OCI-LY7 (cell line): ENCODE results near the gene CNOT1. TPM values are rescaled to one million over a fixed set of nuclear protein-coding genes. Genes with fewer than 3 reads are reported as not detected.
A peak's percentile ranks its signal among the peaks of the same experiment; 100 is the strongest.

Experiments used
- BruUV-seq: library from RNA; stranded (reverse); fragments of 400-500 nt; replicated peaks from 2 replicates; lab custom pipeline; 2021; lab: Mats Ljungman, UMichigan
- CTCF ChIA-PET: fragments of 300-600 bp; sonication (Branson Sonifier 250); formaldehyde crosslinking; loops from one replicate; lab custom pipeline; 2022; ENCODE audit warnings: antibody characterized with exemption; ENCODE audit not compliant: unreplicated experiment; lab: Charles Lee
- POLR2A ChIA-PET: fragments of 300-600 bp; sonication (Branson Sonifier 250); formaldehyde crosslinking; loops from one replicate; lab custom pipeline; 2022; ENCODE audit warnings: antibody characterized with exemption; lab: Charles Lee
- DNase-seq: peaks from one replicate; pipeline ENCODE4 v3.0.0-alpha.2; 2015; ENCODE audit warnings: low spot score
- H2AFZ ChIP-seq: fragments of 200-600 bp; sonication (generic), shearing (Covaris generic); 2 replicates; pipeline ENCODE4 v1.6.1; 2014; ENCODE audit warnings: mild to moderate bottlenecking, antibody characterized with exemption, low read length, moderate library complexity
- H3K27ac ChIP-seq: fragments of 200-600 bp; sonication (generic); 2 replicates; pipeline ENCODE4 v1.5.1; 2014; ENCODE audit warnings: mixed run types, low read depth, mild to moderate bottlenecking, moderate library complexity, low read length, inconsistent platforms; ENCODE audit not compliant: poor library complexity, severe bottlenecking
- H3K36me3 ChIP-seq: fragments of 200-600 bp; sonication (generic); 2 replicates; pipeline ENCODE4 v1.6.1; 2014; ENCODE audit warnings: mild to moderate bottlenecking, antibody characterized with exemption, low read length, moderate library complexity, mixed read lengths; ENCODE audit not compliant: insufficient read depth
- H3K4me1 ChIP-seq: fragments of 200-600 bp; sonication (generic); 2 replicates; pipeline ENCODE4 v1.5.1; 2014; ENCODE audit warnings: mild to moderate bottlenecking, low read length; ENCODE audit not compliant: insufficient read depth, poor library complexity, severe bottlenecking
- H3K4me2 ChIP-seq: fragments of 200-600 bp; sonication (generic); 2 replicates; pipeline ENCODE4 v1.6.1; 2014; ENCODE audit warnings: mild to moderate bottlenecking, low read length
- H3K4me3 ChIP-seq: fragments of 200-600 bp; sonication (generic); 2 replicates; pipeline ENCODE4 v1.5.1; 2014; ENCODE audit warnings: mild to moderate bottlenecking, low read depth, low read length; ENCODE audit not compliant: poor library complexity, severe bottlenecking
- H3K79me2 ChIP-seq: fragments of 200-600 bp; sonication (generic); 2 replicates; pipeline ENCODE4 v1.6.1; 2016; ENCODE audit warnings: low read depth, mild to moderate bottlenecking, low read length, moderate library complexity, mixed read lengths; ENCODE audit not compliant: insufficient read depth
- H3K9me2 ChIP-seq: fragments of 200-600 bp; sonication (generic); 2 replicates; pipeline ENCODE4 v1.6.1; 2016; ENCODE audit warnings: mild to moderate bottlenecking, low read length, mixed read lengths; ENCODE audit not compliant: insufficient read depth
- H3K9me3 ChIP-seq: fragments of 200-600 bp; sonication (generic); 2 replicates; pipeline ENCODE4 v1.6.1; 2014; ENCODE audit warnings: mild to moderate bottlenecking, mixed run types, low read length, mixed read lengths
- H4K20me1 ChIP-seq: fragments of 200-600 bp; sonication (generic); 2 replicates; pipeline ENCODE4 v1.6.1; 2014; ENCODE audit warnings: mild to moderate bottlenecking, antibody characterized with exemption, low read length, moderate library complexity, mixed read lengths; ENCODE audit not compliant: insufficient read depth
- EZH2phosphoT487 ChIP-seq: fragments of 200-600 bp; sonication (generic); IDR thresholded peaks from 2 replicates; pipeline ENCODE4 v1.6.1; 2018; ENCODE audit warnings: low read depth, borderline replicate concordance, mild to moderate bottlenecking, mixed run types, antibody characterized with exemption, low read length, moderate library complexity, mixed read lengths
- intact Hi-C: fragments of 100-400 bp; cut with micrococcal nuclease; formaldehyde crosslinking; loops from one replicate; pipeline ENCODE4 v1.10.0; 2022; ENCODE audit not compliant: unreplicated experiment
- small RNA-seq: library from RNA; depleted of rRNA; stranded (forward); fragments of <200 nt; gene quantifications from one replicate; pipeline ENCODE3, GENCODE V24; 2014
- total RNA-seq, 2 experiments: library from RNA; depleted of rRNA in 1 of 2; stranded (reverse); fragments of >200 nt in 1 of 2; shearing (Covaris generic) in 1 of 2; gene quantifications; 2 replicates each; pipeline ENCODE4 v1.2.3, GENCODE V29; 2014 to 2022
- TF ChIP-seq, protein P1 (sequence below): fragments of 200-600 bp; sonication (generic); conservative IDR thresholded peaks from 2 replicates; pipeline ENCODE4 v1.5.1; 2014; ENCODE audit warnings: mild to moderate bottlenecking, antibody characterized with exemption, low read length, moderate library complexity, mixed read lengths

Gene CNOT1
- total RNA-seq, 2 experiments from 2014 or later = 230 to 288 TPM

- Histone ChIP-seq H3K36me3 (no peaks in the 10 kb centered on the region), H3K79me2 (no peaks in the 10 kb centered on the region), H2AFZ (no peak overlapping the region), H3K9me2 (no peaks in the 10 kb centered on the region), H3K4me2 (no peak overlapping the region), H3K9me3 (no peaks in the 10 kb centered on the region), H3K4me1 (peaks cover 39% of the 10 kb centered on the region), H3K27ac (no peak overlapping the region), H4K20me1 (no peaks in the 10 kb centered on the region), H3K4me3 (no peak overlapping the region)
- BruUV-seq = no TSS peak
- DNase-seq = no peak
- ChIA-PET CTCF (no interaction called here), POLR2A (interaction anchor here (1.2 to 1.4 kb wide), 2 partner anchors 56 to 135 kb away, joined by 3 to 9 read pairs; no protein-coding TSS in a partner anchor)
- intact Hi-C loops = loop anchor here (5.0 kb wide), 1 partner anchor 55 kb away; no protein-coding TSS in a partner anchor
- TF ChIP-seq EZH2phosphoT487 = no peak
- TF ChIP-seq, protein P1, sequence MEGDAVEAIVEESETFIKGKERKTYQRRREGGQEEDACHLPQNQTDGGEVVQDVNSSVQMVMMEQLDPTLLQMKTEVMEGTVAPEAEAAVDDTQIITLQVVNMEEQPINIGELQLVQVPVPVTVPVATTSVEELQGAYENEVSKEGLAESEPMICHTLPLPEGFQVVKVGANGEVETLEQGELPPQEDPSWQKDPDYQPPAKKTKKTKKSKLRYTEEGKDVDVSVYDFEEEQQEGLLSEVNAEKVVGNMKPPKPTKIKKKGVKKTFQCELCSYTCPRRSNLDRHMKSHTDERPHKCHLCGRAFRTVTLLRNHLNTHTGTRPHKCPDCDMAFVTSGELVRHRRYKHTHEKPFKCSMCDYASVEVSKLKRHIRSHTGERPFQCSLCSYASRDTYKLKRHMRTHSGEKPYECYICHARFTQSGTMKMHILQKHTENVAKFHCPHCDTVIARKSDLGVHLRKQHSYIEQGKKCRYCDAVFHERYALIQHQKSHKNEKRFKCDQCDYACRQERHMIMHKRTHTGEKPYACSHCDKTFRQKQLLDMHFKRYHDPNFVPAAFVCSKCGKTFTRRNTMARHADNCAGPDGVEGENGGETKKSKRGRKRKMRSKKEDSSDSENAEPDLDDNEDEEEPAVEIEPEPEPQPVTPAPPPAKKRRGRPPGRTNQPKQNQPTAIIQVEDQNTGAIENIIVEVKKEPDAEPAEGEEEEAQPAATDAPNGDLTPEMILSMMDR = no peak
Observed at GRCh38 chr16:58472266-58472665, 157.4 kb downstream of the CNOT1 start.

- intact Hi-C loops = loop anchor here (5.0 kb wide), 1 partner anchor 54 kb away; no protein-coding TSS in a partner anchor
- Histone ChIP-seq H3K4me3 (no peak overlapping the region), H3K4me2 (peak overlapping the region; percentile 34), H3K79me2 (no peaks in the 10 kb centered on the region), H2AFZ (peak overlapping the region; percentile 14; the same call in 1 of the 2 replicates), H4K20me1 (no peaks in the 10 kb centered on the region), H3K9me2 (no peaks in the 10 kb centered on the region), H3K9me3 (no peaks in the 10 kb centered on the region), H3K36me3 (no peaks in the 10 kb centered on the region), H3K27ac (no peak overlapping the region), H3K4me1 (peaks cover 39% of the 10 kb centered on the region)
- CTCF ChIA-PET = interaction anchor here (0.5 kb wide), 1 partner anchor 117 kb away, joined by 3 read pairs; no protein-coding TSS in a partner anchor
- TF ChIP-seq EZH2phosphoT487 = no peak
- TF ChIP-seq, protein P1 = no peak
- POLR2A ChIA-PET = interaction anchor here (0.6 to 1.2 kb wide), 9 partner anchors 13 to 687 kb away, joined by 3 to 10 read pairs (median 4); no protein-coding TSS in a partner anchor
- no TSS peak for BruUV-seq
- DNase-seq = peak; percentile 42
Observed at GRCh38 chr16:58471209-58471975, 158.2 kb downstream of the CNOT1 start.

Small RNAs within 50 kb of the gene (small RNA-seq; reads per million reads assigned to genes)
- not detected for gene RNU6-103P
- 126 reads per million, percentile 99 among the genes with 10 or more reads in this experiment for gene SNORA46
- not detected for gene SNORA50A

Other genes with a start within 250 kb of the CNOT1 start
- 35.7 and 49.1 TPM in 2 replicates for gene GINS3, start 237.4 kb downstream of the CNOT1 start, total RNA-seq (2014; rRNA removed; shearing (Covaris generic))
- gene GINS3, start 237.4 kb downstream of the CNOT1 start, total RNA-seq (2022) = 50.4 and 50.5 TPM in 2 replicates
- 2.9 and 8.8 TPM in 2 replicates for gene NDRG4, start 129.7 kb downstream of the CNOT1 start, total RNA-seq (2014; rRNA removed; shearing (Covaris generic))
- 9.5 and 10.9 TPM in 2 replicates for gene NDRG4, start 129.7 kb downstream of the CNOT1 start, total RNA-seq (2022)
- 13.5 and 19.6 TPM in 2 replicates for gene SETD6, start 114.3 kb downstream of the CNOT1 start, total RNA-seq (2014; rRNA removed; shearing (Covaris generic))
- 33.1 and 33.6 TPM in 2 replicates for gene SETD6, start 114.3 kb downstream of the CNOT1 start, total RNA-seq (2022)
- 5.5 and 6.1 TPM in 2 replicates for gene SLC38A7, start 54.9 kb upstream of the CNOT1 start, total RNA-seq (2014; rRNA removed; shearing (Covaris generic))
- 9.7 and 12.0 TPM in 2 replicates for gene SLC38A7, start 54.9 kb upstream of the CNOT1 start, total RNA-seq (2022)
- 90.8 and 104 TPM in 2 replicates for gene GOT2, start 104.5 kb upstream of the CNOT1 start, total RNA-seq (2014; rRNA removed; shearing (Covaris generic))
- 280 and 308 TPM in 2 replicates for gene GOT2, start 104.5 kb upstream of the CNOT1 start, total RNA-seq (2022)